Chondrocyte (in vitro differentiated cells): Measurements from ENCODE around the gene TRPV4. TPM values are rescaled to one million over a fixed set of nuclear protein-coding genes. Genes with fewer than 3 reads are reported as not detected.
A peak's percentile ranks its signal among the peaks of the same experiment; 100 is the strongest.

Experiments
- DNase-seq: peaks from one replicate; pipeline ENCODE4 v3.0.0; 2021; ENCODE audit warnings: mixed read lengths, low spot score
- H3K27ac Mint-ChIP-seq: one replicate; pipeline ENCODE4 v1.8.0; 2021; ENCODE audit warnings: mild to moderate bottlenecking, moderate library complexity, mixed read lengths; ENCODE audit not compliant: unreplicated experiment
- H3K27me3 Mint-ChIP-seq: 2 replicates; pipeline ENCODE4 v1.8.0; 2021; ENCODE audit warnings: low read depth, mixed read lengths
- H3K36me3 Mint-ChIP-seq: 2 replicates; pipeline ENCODE4 v1.8.0; 2021; ENCODE audit warnings: low read depth, mixed read lengths
- H3K4me1 Mint-ChIP-seq: 2 replicates; pipeline ENCODE4 v1.8.0; 2021; ENCODE audit warnings: low read depth, mild to moderate bottlenecking, mixed read lengths
- H3K4me3 Mint-ChIP-seq: one replicate; pipeline ENCODE4 v1.8.0; 2021; ENCODE audit warnings: mild to moderate bottlenecking, moderate library complexity, mixed read lengths; ENCODE audit not compliant: unreplicated experiment
- H3K9me3 Mint-ChIP-seq: 2 replicates; pipeline ENCODE4 v1.8.0; 2021; ENCODE audit warnings: low read depth, mixed read lengths
- CTCF ChIP-seq: fragments of 200-600 bp; sonication (generic); IDR thresholded peaks from 2 replicates; pipeline ENCODE4 v1.5.0; 2021; ENCODE audit warnings: antibody characterized with exemption, mild to moderate bottlenecking, moderate library complexity
- long read RNA-seq: library from polyadenylated mRNA; stranded (forward); transcript quantifications from one replicate; pipeline ENCODE4 v2.0.0, GENCODE V29; 2021
- total RNA-seq: library from RNA; stranded (reverse); gene quantifications from 3 replicates; pipeline ENCODE4 v1.2.1, GENCODE V29; 2021

TRPV4 gene
- 1.2 to 2.2 TPM (median 1.8 TPM) in 3 replicates for total RNA-seq
- long read RNA-seq, transcript TRPV4-201 (16 exons, 3,233 nt), result major isoform, 9 of 13 reads
- long read RNA-seq, partial matches to known transcripts, result 3 of 13 reads
- long read RNA-seq, other reads (novel, unspliced or antisense), result 0 of 13 reads

GRCh38 chr12:109833307-109834189, at the start of gene TRPV4:
TRPV4 (minus strand) TSS chr12:109833398; CDS start chr12:109814796, 18,602 bp downstream.
- peaks cover 9% of the 10 kb centered on the region for H3K4me1 Mint-ChIP-seq
- H3K27me3 Mint-ChIP-seq, result peaks cover 8% of the 10 kb centered on the region
- H3K27ac Mint-ChIP-seq, result no peak within 1 kb of the TSS
- peak within 1 kb of the TSS; percentile 72 for H3K4me3 Mint-ChIP-seq
- DNase-seq, result no peak
- no peaks in the 10 kb centered on the region for H3K9me3 Mint-ChIP-seq
- TF ChIP-seq CTCF, result no peak
- H3K36me3 Mint-ChIP-seq, result no peaks in the 10 kb centered on the region

GRCh38 chr12:109881752-109882151, 48.6 kb upstream of the TRPV4 start:
- Mint-ChIP-seq H3K4me1 (peaks cover 38% of the 10 kb centered on the region), H3K27me3 (no peaks in the 10 kb centered on the region), H3K4me3 (no peak overlapping the region), H3K9me3 (no peaks in the 10 kb centered on the region), H3K36me3 (no peaks in the 10 kb centered on the region), H3K27ac (no peak overlapping the region)
- no peak for TF ChIP-seq CTCF
- DNase-seq, result no peak

- Mint-ChIP-seq H3K4me1 (peaks cover 38% of the 10 kb centered on the region), H3K4me3 (peak overlapping the region; percentile 83), H3K9me3 (no peaks in the 10 kb centered on the region)
Measured at GRCh38 chr12:109880938-109881337, 47.7 kb upstream of the TRPV4 start.

GRCh38 chr12:109880043-109880931, 47.1 kb upstream of the TRPV4 start, which contains the start of gene GLTP:
GLTP (minus strand) TSS chr12:109880541; CDS start chr12:109880374, 167 bp downstream.
- Mint-ChIP-seq H3K27ac (peak within 1 kb of the TSS; percentile 76), H3K4me1 (peaks cover 43% of the 10 kb centered on the region), H3K27me3 (no peaks in the 10 kb centered on the region), H3K36me3 (no peaks in the 10 kb centered on the region), H3K4me3 (peak within 1 kb of the TSS; percentile 100), H3K9me3 (no peaks in the 10 kb centered on the region)
- peak; percentile 76 for TF ChIP-seq CTCF
- no peak for DNase-seq

More at GRCh38 chr12:109880938-109881337, 47.7 kb upstream of the TRPV4 start:
- no peak for DNase-seq
- H3K36me3 Mint-ChIP-seq, result no peaks in the 10 kb centered on the region
- H3K27me3 Mint-ChIP-seq, result no peaks in the 10 kb centered on the region
- no peak for TF ChIP-seq CTCF
- H3K27ac Mint-ChIP-seq, result peak overlapping the region; percentile 76
